Stimulated activated CD4-positive, alpha-beta T cell treated with anti-CD3 and anti-CD28 coated beads, Interleukin-15, amount 100 ng/mL, for 1 hour (primary cell): ENCODE data around the gene WSCD2.

ENCODE experiments used
- DNase-seq, 2 donors: peaks; one replicate each; pipeline ENCODE4 v3.0.0-alpha.2; 2020; ENCODE audit warnings: low read depth in 1 of 2, low spot score in 1 of 2

WSCD2 gene

GRCh38 chr12:108297895-108298760 is 169.0 kb downstream of the WSCD2 start:
- no peak for DNase-seq

DNA sequence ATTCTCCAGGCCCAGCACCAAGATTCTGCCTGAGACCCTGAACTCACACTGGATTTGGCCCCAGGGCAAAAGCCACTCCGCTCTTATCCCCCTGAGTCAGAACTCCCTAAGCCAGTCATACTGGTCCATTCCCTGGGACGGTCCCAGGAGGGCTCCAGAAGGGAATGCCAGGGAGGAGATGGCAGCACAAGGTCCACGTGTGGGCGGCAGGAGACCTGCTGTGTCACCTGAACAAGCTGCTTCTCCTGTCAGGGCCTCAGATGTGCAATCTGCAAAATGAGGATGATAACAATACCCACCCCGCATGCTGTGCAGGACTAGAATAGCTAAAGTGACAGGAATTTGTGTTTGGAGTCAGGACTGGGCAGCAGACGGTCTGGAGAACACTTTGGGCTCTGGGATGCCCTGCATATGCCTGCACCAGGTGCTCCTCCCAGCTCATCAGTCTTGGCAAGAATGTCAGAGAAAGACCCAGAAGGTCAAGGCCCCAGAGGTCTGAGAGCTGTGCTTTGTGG is 169.7 kb downstream of the WSCD2 start:
- DNase-seq: no peak

DNA sequence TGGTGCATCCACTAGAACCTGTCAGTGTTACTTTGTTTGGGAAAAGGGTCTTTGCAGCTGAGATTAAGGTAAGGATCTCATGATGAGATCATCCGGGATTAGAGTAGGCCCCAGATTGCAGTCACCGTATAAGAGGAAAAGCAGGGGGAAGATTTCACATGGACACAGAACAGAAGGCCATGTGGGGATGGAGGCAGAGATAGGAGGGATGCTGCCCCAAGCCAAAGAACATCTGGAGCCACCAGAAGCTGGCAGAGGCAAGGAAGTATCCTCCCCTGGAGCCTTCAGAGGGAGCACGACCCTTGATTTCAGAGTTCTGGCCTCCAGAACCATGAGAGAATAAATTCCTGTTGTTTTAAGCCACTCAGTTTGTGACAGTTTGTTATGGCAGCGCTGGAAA is 170.4 kb downstream of the WSCD2 start:
- no peak for DNase-seq
